GM12865 (cell line): Measurements from ENCODE around the gene AMN.

Experiments
- DNase-seq: peaks from one replicate; pipeline ENCODE4 v3.0.0; 2010; ENCODE audit warnings: low read depth
- H3K4me3 ChIP-seq: 2 replicates; pipeline ENCODE4 v1.5.1; 2011; ENCODE audit warnings: mild to moderate bottlenecking, low read depth, low read length, control low read depth
- TF ChIP-seq, protein P1 (sequence below): IDR thresholded peaks from 2 replicates; pipeline ENCODE4 v1.5.1; 2011; ENCODE audit warnings: low read length, control low read depth, low read depth, inconsistent platforms; ENCODE audit not compliant: insufficient read depth; ENCODE audit errors: missing control alignments

AMN gene

DNA sequence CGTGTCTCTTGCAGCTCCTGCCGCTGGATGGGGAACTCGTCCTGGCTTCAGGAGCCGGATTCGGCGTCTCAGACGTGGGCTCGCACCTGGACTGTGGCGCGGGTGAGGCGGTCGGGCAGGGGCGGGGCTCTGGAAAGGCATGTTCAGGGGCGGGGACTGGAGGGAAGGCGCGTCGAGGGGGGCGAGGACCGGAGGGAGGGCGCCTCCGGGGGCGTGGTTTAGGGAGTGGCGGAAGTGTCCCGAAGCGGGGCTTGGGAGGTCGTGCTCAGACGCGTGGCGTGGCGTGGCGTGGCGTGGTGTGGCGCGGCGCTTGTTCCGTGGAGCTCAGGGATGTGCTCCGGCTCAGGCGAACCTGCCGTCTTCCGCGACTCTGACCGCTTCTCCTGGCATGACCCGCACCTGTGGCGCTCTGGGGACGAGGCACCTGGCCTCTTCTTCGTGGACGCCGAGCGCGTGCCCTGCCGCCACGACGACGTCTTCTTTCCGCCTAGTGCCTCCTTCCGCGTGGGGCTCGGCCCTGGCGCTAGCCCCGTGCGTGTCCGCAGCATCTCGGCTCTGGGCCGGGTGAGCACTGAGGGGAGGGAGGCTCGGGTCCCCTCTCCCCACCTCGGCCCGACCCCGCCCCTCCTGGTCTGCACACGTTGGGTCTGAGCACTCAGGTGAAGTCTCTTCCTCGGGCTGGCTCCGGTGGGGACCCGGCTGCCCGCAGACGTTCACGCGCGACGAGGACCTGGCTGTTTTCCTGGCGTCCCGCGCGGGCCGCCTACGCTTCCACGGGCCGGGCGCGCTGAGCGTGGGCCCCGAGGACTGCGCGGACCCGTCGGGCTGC lies 6.2 kb downstream of the AMN start:
- peak; percentile 84 for DNase-seq
- TF ChIP-seq, protein P1, sequence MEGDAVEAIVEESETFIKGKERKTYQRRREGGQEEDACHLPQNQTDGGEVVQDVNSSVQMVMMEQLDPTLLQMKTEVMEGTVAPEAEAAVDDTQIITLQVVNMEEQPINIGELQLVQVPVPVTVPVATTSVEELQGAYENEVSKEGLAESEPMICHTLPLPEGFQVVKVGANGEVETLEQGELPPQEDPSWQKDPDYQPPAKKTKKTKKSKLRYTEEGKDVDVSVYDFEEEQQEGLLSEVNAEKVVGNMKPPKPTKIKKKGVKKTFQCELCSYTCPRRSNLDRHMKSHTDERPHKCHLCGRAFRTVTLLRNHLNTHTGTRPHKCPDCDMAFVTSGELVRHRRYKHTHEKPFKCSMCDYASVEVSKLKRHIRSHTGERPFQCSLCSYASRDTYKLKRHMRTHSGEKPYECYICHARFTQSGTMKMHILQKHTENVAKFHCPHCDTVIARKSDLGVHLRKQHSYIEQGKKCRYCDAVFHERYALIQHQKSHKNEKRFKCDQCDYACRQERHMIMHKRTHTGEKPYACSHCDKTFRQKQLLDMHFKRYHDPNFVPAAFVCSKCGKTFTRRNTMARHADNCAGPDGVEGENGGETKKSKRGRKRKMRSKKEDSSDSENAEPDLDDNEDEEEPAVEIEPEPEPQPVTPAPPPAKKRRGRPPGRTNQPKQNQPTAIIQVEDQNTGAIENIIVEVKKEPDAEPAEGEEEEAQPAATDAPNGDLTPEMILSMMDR, result no peak

DNA sequence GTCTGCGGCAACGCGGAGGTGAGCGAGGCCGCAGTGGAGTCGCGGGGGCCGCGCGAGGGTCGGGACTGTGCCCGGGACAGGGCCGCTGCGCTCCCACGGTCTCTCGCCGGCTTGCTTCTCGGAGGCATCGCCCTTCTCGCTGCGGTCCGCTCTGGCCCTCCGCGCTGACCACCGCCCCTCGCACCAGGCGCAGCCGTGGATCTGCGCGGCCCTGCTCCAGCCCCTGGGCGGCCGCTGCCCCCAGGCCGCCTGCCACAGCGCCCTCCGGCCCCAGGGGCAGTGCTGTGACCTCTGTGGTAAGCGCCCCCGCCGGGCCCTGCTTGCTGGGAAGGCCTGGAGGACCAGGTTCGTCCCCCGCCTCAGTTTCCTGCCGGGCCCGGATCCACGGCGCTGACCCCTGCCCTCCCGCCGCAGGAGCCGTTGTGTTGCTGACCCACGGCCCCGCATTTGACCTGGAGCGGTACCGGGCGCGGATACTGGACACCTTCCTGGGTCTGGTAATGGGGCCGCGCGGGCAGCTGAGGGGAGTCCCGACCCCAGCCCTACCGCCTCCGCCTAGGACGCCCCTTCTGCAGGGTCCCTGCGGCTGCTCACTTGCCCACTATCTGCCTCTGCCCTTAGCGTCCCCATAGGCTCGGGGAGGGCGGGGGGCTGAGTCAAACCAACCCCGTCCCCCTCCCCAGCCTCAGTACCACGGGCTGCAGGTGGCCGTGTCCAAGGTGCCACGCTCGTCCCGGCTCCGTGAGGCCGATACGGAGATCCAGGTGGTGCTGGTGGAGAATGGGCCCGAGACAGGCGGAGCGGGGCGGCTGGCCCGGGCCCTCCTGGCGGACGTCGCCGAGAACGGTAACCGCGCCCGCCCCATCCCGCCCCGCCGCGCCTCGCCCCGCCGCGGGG lies 7.0 kb downstream of the AMN start:
- DNase-seq, result no peak
- TF ChIP-seq, protein P1, result no peak
- peak overlapping the region; percentile 64; the same call in 1 of the 2 replicates for H3K4me3 ChIP-seq

More for the DNA sequence above, 6.2 kb downstream of the AMN start:
- H3K4me3 ChIP-seq, result peak overlapping the region; percentile 64

DNA sequence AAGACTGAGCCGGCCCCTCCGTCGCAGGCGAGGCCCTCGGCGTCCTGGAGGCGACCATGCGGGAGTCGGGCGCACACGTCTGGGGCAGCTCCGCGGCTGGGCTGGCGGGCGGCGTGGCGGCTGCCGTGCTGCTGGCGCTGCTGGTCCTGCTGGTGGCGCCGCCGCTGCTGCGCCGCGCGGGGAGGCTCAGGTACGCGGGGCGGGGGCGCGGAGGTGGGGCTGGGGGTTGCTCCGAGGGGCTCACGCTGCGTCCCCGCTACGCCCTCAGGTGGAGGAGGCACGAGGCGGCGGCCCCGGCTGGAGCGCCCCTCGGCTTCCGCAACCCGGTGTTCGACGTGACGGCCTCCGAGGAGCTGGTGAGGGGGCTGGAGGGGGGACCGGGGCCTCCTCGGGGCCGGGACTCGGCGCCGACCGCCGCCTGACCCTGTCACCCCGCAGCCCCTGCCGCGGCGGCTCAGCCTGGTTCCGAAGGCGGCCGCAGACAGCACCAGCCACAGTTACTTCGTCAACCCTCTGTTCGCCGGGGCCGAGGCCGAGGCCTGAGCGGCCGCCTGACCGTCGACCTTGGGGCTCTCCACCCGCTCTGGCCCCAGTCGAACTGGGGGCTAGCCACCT lies 7.8 kb downstream of the AMN start:
- no peak for DNase-seq
- TF ChIP-seq, protein P1, result no peak
- no peak overlapping the region for H3K4me3 ChIP-seq

DNA sequence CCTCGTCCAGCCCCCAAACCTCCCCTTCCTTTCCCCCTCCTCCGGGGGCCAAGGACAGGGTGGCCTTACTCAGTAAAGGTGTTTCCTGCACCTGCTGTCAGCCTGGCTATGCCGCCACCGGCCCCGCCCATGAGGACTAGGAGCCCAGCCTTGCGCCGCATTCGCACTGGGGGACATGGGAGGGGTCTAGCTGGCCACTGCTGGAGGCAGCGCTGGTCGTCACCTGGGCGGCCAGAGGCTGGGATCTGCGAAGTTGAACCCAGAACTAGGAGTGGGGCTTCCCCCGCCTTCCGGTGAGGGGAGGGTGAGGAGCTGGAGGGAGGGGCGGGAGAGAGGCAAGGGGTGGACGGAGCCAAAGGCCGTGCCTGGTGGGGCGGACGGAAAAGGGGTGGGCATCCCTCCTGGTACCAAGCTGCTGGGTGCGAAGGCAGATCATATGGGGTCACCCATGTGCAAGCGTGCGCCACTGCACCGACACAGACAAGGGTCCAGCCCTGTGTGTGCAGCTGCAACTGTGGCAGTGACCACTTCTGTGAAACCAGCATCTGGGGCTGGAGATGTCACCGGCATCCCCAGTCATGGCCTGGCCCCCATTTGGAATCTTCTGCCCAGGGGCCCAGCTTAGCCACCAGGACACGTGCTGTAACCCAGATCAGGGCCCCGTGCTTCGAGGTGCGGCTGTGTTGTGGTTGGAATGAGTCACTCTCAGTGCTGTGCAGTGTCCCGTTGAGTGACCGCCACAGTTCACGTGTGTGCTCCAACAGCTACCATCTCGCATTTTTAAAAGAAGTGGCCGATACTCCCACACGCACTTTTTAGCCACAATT lies 8.5 kb downstream of the AMN start:
- DNase-seq, result no peak

DNA sequence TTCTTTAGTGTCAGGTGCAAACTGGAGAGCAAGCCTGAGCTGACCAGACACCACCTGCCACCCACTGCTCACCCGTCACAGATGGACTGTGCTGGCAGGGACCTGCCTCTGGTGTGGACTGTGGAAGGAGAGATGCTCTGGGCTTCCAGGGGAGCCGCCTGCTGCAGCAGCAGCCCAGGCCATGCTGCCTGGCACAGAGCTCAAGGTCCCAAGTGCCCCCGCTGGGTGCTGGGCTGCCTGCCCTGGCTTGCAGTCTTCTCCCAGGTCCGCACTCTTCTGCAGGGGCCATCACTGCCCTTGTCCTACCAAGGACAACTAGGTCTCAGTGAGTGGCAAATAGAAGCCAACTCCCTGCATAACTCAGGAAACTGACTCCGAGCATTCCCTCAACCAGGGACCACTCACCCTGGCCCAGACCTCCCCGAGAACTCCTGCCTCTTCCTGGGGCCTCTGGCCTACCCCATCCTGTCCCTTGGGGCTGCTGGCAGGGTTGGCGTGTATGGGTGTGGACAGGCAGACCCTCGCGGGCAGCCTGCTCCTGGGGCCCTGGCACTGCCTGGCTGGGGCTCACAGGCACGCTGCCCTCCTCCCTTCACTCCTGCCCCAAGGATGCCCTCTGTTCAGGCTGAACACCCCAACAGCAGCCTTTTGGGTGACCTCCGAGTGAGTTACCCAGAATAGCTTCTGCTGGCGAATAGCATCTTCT lies 9.3 kb downstream of the AMN start:
- H3K4me3 ChIP-seq, result no peak overlapping the region
- no peak for DNase-seq
- TF ChIP-seq, protein P1, result no peak

More for the DNA sequence above, 8.5 kb downstream of the AMN start:
- TF ChIP-seq, protein P1, result no peak
- no peak overlapping the region for H3K4me3 ChIP-seq
